HG02571 (cell line): Measurements from ENCODE around the gene DYRK1A.

Source experiments
- ATAC-seq: cut with Tn5 transposase; IDR thresholded peaks from one replicate; pipeline ENCODE4 v1.9.1; 2021; ENCODE audit warnings: mild to moderate bottlenecking, moderate library complexity; ENCODE audit not compliant: unreplicated experiment

Gene DYRK1A

DNA sequence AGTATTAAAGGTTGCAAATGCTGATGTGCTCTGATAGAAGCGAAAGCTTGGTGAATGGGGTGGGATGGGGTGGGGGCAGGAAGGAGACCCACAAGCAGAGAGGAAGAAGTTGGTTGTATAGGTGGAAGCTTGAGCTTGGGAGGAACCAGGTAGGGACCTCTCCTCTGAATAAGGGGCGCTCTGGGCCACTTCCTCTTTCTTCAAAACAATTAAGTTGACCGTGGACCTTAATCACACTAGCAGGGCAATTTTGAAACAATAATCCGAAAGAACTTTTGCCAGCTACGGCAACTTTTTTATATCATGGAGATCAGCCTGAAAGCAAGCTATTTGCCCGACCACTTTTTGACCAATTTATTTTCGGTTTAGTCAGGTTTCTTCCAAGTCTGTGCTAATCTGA, 1.9 kb upstream of the DYRK1A start:
- no peak for ATAC-seq

DNA sequence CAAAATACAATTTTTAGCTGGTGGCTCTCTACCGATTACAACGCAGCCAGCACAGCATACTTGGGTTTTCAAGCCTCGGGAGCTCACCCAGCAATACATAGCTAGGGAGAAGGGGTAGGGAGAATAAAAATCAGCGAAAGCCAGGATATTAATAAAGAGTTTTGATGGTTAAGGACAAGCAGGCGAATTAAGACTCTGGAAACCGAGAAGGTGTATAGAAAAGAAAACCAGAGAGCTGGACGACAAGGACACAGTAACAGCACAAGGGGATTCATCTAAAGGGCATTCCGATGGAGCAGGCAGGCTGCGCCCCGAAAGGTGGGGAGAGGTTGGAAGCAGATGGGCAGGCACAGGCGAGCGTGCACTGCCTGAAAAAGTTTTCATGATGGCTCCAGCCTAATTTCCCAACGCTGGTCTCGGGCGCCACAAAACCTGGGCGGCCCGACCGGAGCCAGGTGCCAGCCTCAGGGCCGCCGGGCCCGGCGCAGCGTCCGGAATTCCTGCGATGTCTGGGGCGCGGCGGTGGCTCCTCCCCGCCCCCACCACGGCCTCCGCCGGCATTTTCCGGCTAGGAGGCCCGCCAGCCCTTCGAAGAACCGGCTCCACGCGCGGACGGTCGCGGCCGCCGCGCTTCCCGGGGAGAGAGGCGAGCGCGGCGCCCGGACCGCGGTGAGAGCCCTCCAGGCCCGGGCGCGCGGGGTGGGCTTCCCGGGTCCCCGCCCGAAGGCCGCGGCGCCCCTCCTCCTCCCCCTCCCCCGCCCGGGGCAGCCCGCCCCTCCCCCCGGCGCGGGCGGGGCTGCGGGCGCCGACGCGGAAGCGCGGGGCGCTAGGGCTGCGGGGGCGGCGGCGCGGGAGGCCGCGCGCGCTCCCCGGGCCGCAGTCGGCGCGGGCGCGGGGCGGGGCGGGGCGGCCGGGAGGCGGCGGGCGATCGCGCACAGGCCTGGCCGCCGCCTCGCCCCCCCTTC, 774 bp upstream of the DYRK1A start:
- peak; percentile 41 for ATAC-seq

DNA sequence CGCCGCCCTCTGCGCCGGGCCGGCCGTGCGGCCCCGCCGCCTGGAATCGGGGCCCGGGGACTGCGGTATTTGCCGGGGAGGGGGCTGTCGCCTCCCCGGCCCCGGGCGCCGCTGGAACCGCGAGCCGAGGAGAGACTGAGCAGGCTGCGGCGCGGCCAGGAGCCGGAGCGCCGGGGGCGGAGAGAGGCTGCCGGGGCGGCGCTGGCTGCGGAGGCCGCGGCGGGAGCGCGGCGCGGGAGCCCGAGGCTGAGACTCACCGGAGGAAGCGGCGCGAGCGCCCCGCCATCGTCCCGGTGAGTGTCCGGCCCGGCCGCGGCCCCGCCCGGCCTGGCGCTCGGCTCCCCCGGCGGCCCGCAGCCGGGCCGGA, 746 bp downstream of the DYRK1A start:
- peak; percentile 2 for ATAC-seq

DNA sequence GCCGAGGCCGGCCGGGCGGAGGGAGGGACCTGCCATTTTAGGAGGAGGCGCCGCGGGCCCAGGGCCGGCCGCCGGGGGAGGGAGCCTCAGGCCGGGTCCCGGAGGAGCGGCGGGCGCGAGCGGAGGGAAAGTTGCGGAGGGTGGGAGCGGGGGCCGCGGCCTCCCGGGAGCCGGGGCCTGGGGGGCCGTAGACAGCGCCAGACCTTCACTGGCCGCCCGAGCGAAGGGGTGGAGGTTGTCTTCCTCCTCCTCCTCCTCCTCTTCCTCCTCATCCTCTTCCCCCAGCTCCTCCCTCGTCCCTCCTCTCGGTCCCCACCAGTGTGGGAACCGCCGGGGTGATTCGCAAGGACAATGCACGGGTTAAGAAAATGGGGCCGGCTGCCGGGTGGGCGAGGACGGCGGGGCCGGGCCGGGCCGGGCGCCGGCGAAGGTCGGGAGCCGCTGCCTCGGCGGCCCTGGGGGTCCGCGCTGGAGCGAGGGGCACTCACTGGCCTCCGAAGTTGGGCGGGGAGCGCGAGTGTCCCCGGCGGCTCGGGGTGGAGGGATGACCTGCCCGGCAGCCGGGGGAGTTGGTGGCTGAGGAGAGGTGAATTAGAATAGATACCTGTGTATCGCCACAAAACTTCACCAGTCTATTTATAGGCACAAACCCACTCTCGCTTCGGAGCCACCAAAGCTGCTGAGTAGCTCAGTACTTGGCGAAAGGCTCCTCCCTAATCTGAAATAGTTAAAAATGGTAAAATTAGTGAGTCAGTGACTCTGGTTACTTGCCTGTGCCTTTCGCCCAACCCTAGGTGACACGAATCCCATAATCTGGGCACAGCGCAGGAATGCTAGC, 1.3 kb downstream of the DYRK1A start:
- peak; percentile 2 for ATAC-seq

GRCh38 chr21:37368541-37369279, 2.1 kb downstream of the DYRK1A start:
- ATAC-seq: no peak

- no peak for ATAC-seq
Observed at GRCh38 chr21:37369307-37369854, 2.8 kb downstream of the DYRK1A start.

DNA sequence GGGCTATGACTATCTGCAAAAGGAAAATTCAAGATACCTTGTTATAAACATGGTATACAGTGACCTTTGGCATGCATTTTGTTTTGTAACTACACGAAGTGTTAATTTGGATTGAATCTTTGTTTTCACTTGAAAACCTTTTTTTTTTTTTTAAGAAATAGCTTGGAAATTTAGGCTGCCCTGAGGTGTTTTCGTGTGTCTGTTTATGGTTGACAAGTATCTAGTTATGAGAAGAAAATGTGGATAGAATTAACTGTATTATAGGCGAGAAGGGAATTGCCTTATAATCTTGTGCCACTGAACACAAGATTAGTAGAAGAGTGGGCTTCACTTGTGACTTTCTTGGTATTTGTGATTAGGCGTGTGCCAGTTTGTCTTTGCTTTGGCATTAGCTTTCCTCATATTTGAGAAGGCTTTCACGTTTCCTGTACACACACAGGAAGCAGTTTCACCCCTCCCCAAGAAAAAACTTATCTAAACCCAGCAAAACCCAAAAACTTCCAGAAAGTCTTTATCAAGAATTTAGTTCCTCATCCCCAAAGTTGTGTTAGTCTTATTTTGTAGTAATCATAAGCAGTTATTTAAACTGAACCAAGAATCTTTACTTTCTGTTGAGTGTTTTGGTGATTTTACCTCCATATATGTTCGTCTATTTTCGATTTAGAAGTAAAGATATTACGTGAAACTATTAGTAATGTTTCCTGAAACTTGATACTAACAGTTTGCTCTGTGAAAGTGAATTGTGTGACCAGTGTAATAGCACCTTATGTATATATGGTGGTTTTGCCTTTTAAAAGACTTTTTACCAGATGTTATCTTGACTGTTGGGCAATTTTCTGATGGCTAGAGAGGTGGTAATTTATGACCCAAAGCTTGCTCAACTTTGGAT, 3.8 kb downstream of the DYRK1A start:
- no peak for ATAC-seq

DNA sequence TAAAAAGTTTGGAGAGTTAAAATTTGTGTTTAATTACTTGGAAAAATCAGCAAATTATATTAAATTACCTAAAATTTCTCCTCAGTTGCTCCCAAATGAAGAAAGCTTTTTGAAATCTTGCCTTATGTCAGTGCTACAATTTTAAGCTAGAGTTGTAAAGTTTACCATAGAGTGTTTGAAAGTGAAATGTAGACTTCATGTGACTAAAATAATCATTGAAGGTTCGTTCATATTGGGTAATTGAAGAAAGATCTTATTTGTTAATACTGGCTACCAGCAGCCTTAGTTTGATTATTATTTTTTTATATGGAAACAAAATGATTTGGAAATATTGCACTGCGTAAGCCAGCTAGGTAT, 4.4 kb downstream of the DYRK1A start:
- no peak for ATAC-seq

GRCh38 chr21:37372127-37372731, 5.7 kb downstream of the DYRK1A start:
- ATAC-seq: no peak

- no peak for ATAC-seq
Observed at GRCh38 chr21:37372951-37373350, 6.4 kb downstream of the DYRK1A start.

DNA sequence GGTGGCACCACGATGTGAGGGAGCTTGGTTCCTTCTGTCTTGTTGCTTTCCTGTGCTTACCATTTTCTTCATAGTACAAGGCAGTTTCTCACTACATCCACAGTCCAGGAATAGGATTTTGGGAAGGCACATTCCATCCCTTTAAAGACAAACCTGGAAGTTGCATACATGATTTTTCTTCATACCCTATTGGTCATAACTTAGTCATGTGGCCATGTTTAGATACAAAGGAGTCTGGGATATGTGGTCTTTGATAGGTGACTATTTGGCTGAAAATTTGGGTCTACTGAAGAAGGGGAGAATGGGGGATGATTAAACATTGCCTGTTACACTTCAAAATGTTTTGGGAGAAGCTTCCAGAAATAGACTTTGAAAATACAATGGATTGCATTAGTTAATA, 7.0 kb downstream of the DYRK1A start:
- no peak for ATAC-seq

DNA sequence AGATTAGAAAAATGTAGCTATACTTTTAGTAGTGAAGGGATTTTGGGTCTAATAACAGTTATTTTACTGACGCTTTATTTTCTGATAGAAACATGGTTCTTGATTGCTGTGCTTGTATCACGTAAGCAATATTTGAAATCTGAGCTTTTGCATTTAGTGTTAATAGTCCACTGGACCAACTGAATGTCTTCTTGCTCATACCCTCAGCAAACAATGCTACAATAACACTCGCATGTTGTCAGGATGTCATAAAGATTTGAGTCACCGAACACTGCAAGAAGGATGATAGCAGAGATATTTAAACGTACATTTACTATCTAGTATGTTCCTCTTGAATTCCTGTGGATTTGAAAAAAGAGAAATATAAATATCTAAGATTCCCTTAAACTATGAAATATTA, 7.5 kb downstream of the DYRK1A start:
- no peak for ATAC-seq

- no peak for ATAC-seq
Observed at GRCh38 chr21:37375866-37376574, 9.4 kb downstream of the DYRK1A start.

GRCh38 chr21:37378700-37379139, 12.1 kb downstream of the DYRK1A start:
- ATAC-seq: no peak

DNA sequence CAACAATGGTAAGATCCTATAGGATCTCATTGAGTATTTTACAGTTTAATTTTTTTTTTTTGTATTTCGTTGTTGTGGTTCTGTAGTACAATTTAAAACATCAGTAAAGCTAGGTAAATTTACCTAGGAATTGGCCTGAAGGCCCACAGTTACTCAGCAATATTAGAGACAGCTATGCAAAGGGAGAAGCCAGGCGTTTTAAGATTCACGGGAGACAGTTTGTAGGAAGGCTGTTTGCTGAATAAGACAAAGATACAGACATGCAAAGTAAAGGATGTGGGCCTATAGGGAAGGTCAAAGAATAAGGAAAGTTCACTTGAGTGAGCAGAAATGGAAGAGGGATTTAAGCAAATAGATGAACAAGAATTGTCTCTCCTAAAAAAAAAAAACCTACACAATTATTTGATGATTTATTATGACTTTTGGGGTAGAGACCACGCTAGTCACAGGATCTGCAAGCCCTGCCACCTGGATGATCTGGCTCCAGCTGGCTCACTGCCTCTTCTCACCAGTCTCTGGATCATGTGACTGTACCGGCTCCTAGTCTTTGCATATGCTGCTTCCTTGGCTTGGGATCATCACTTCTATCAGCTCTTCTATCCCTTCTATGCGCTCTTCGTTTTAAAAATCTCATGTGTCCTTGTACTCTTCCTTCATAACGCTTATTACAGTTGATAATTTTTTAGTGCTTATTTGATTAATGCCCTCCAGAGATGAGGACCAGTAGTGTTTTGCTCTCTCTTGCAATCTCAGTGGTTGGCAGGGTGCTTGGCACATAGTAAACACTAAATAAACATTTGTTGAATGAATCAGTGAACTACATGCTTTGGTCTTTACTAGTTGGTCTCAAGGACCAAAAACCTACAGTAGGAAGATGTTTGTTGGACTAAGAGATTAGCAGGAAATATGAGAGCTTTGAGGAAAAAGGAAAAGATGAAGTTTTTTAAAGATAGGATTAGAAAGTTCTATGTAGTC, 14.1 kb downstream of the DYRK1A start:
- ATAC-seq: no peak

DNA sequence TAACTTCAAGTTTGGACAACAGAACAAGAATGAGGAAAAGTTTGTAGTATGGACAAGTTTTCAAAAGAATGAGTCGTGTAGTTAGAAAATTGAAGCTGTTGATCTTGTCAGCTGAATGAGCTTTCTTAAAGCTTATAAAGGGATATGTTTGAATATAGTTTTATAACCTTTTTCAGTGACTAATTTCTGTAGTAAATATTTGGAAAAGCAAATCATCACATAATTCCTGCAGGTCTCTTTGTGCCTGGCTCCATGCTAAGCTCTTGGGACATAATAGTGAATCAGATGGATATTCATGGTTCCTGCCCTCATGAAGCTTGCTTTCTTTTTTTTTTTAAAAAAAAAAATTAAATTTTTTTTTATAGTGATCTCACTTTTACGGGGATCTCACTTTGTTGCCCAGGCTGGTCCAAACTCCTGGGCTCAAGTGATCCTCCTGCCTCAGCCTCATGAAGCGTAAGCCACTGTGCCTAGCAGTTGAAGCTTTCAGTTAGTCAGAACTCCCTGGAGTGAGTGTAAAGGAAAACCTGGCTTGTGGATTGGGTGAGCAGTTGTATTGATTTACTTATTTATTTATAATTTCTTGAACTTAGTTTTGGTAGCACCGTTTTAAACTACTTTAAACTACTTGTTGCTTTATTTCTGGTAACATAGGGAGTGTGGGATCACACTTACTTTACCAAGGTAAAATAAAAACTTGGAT, 15.5 kb downstream of the DYRK1A start:
- no peak for ATAC-seq

GRCh38 chr21:37383086-37383485, 16.5 kb downstream of the DYRK1A start:
- no peak for ATAC-seq
